PC-3 (cell line): Measurements from ENCODE around the gene SH3BP5L.

Experiments
- EZH2 ChIP-seq: fragments of 300-600 bp; sonication (generic); IDR thresholded peaks from one replicate; pipeline ENCODE4 v1.6.1; 2017; ENCODE audit warnings: antibody characterized with exemption, mild to moderate bottlenecking, low read length; ENCODE audit not compliant: unreplicated experiment
- TF ChIP-seq, protein P1 (sequence below): fragments of 300-600 bp; sonication (generic); conservative IDR thresholded peaks from 2 replicates; pipeline ENCODE4 v1.5.1; 2017; ENCODE audit warnings: antibody characterized with exemption, low read depth, mild to moderate bottlenecking, low read length

DNA sequence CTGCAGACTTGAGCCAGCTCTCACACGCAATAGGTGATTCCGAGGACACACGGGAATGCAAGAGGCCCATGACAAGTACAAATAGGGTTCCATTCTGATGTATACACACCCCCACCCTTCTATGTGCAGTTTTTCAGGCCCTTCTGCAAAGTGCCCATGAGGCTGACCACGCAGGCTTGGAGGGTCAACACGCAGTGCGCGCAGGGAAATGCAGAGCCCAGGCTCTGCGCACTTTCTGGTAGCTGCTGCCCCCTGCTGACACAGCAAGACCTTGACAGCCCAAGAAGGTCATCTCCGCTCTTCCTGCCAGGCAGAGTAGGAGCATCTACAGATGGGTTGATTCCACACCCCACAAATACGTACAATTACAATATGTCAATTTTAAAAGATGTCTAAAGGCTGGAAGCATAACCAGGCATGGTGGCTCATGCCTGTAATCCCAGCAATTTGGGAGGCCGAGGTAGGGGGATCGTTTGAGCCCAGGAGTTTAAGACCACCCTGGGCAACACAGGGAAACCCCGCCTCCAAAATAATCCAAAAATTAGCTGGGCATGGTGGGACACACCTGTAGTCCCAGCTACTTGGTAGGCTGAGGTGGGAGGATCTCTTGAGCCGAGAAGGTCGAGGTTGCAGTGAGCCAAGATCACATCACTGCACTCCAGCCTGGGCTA, 18.5 kb downstream of the SH3BP5L start:
- TF ChIP-seq, protein P1, sequence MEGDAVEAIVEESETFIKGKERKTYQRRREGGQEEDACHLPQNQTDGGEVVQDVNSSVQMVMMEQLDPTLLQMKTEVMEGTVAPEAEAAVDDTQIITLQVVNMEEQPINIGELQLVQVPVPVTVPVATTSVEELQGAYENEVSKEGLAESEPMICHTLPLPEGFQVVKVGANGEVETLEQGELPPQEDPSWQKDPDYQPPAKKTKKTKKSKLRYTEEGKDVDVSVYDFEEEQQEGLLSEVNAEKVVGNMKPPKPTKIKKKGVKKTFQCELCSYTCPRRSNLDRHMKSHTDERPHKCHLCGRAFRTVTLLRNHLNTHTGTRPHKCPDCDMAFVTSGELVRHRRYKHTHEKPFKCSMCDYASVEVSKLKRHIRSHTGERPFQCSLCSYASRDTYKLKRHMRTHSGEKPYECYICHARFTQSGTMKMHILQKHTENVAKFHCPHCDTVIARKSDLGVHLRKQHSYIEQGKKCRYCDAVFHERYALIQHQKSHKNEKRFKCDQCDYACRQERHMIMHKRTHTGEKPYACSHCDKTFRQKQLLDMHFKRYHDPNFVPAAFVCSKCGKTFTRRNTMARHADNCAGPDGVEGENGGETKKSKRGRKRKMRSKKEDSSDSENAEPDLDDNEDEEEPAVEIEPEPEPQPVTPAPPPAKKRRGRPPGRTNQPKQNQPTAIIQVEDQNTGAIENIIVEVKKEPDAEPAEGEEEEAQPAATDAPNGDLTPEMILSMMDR: peak; percentile 90
- no peak for TF ChIP-seq EZH2
